Activated CD8-positive, alpha-beta T cell treated with anti-CD3 and anti-CD28 coated beads for 36 hours (primary cell): ENCODE data around the gene ZBTB26. TPM values are rescaled to one million over a fixed set of nuclear protein-coding genes. Genes with fewer than 3 reads are reported as not detected.

Experiments
- ATAC-seq: fragments of 200-7000 bp; cut with Tn5 transposase; one replicate; pipeline ENCODE4 v1.10.0; 2021; ENCODE audit warnings: mild to moderate bottlenecking, moderate library complexity
- CTCF ChIA-PET: fragments of 350-600 bp; sonication (Branson Sonifier 250); formaldehyde crosslinking; loops from one replicate; lab custom pipeline; 2021; ENCODE audit warnings: antibody characterized with exemption; lab: Charles Lee
- POLR2A ChIA-PET: fragments of 350-600 bp; sonication (Branson Sonifier 250); formaldehyde crosslinking; loops from one replicate; lab custom pipeline; 2021; ENCODE audit warnings: antibody characterized with exemption; lab: Charles Lee
- DNase-seq: peaks from one replicate; pipeline ENCODE4 v3.0.0-alpha.2; 2020
- H3K27ac Mint-ChIP-seq: one replicate; pipeline ENCODE4 v1.8.0; 2021; ENCODE audit warnings: mild to moderate bottlenecking, mixed read lengths
- H3K27me3 Mint-ChIP-seq: one replicate; pipeline ENCODE4 v1.8.0; 2021; ENCODE audit warnings: mixed read lengths
- H3K36me3 Mint-ChIP-seq: one replicate; pipeline ENCODE4 v1.8.0; 2021; ENCODE audit warnings: low read depth, mixed read lengths
- H3K4me1 Mint-ChIP-seq: one replicate; pipeline ENCODE4 v1.8.0; 2021; ENCODE audit warnings: low read depth, mixed read lengths
- H3K4me3 Mint-ChIP-seq: one replicate; pipeline ENCODE4 v1.8.0; 2021; ENCODE audit warnings: mild to moderate bottlenecking, moderate library complexity, mixed read lengths
- H3K9me3 Mint-ChIP-seq: one replicate; pipeline ENCODE4 v1.8.0; 2021; ENCODE audit warnings: mixed read lengths
- intact Hi-C: fragments of 100-400 bp; cut with micrococcal nuclease; formaldehyde crosslinking; loops from one replicate; pipeline ENCODE4 v1.10.0; 2022
- total RNA-seq, 2 experiments: library from RNA; stranded (reverse); gene quantifications; one replicate each; pipeline ENCODE4 v1.2.3, GENCODE V29; 2021
- TF ChIP-seq, protein P1 (sequence below): fragments of 200-600 bp; IDR thresholded peaks from one replicate; pipeline ENCODE4 v1.8.0; 2022; ENCODE audit warnings: antibody characterized with exemption, mild to moderate bottlenecking

Gene ZBTB26
- total RNA-seq, 2 experiments from 2014 or later = 5.3 to 6.2 TPM

DNA sequence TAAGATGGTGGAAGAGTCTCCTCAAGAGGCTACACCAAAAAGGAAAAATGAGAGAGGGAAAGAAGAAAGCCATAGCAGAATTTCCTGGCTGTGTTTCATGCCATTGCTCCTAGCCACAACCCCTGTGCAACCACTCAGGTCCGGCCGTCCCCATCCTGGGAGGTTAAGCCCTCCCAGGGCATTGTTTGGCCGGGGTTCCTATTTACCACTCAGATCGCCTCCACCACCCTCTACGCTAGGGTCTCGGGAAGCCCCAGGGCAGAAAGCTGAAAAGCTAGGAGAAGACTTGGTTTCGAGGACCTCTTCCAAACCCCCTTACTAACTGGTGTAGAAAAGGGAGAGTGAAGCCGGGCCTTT, 26.9 kb downstream of the ZBTB26 start:
- no peaks in the 10 kb centered on the region for H3K27me3 Mint-ChIP-seq
- TF ChIP-seq, protein P1, sequence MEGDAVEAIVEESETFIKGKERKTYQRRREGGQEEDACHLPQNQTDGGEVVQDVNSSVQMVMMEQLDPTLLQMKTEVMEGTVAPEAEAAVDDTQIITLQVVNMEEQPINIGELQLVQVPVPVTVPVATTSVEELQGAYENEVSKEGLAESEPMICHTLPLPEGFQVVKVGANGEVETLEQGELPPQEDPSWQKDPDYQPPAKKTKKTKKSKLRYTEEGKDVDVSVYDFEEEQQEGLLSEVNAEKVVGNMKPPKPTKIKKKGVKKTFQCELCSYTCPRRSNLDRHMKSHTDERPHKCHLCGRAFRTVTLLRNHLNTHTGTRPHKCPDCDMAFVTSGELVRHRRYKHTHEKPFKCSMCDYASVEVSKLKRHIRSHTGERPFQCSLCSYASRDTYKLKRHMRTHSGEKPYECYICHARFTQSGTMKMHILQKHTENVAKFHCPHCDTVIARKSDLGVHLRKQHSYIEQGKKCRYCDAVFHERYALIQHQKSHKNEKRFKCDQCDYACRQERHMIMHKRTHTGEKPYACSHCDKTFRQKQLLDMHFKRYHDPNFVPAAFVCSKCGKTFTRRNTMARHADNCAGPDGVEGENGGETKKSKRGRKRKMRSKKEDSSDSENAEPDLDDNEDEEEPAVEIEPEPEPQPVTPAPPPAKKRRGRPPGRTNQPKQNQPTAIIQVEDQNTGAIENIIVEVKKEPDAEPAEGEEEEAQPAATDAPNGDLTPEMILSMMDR = no peak
- peak; percentile 41 for DNase-seq
- H3K4me1 Mint-ChIP-seq = peaks cover 17% of the 10 kb centered on the region
- ChIA-PET POLR2A (interaction anchor here (0.6 to 2.3 kb wide), 10 partner anchors 8 to 640 kb away, joined by 3 to 17 read pairs (median 5); partner anchors contain the start of genes MRRF, RABGAP1, RBM18 and ZBTB6), CTCF (interaction anchor here (1.0 to 1.7 kb wide), 5 partner anchors 8 to 440 kb away, joined by 3 to 6 read pairs (median 3); partner anchors contain the start of genes RABGAP1 and ZBTB6)
- H3K27ac Mint-ChIP-seq = peak overlapping the region; percentile 95
- H3K4me3 Mint-ChIP-seq = peak overlapping the region; percentile 94
- ATAC-seq = peak; percentile 1
- H3K9me3 Mint-ChIP-seq = no peaks in the 10 kb centered on the region
- intact Hi-C loops = no loop called here
- peaks cover 13% of the 10 kb centered on the region for H3K36me3 Mint-ChIP-seq

DNA sequence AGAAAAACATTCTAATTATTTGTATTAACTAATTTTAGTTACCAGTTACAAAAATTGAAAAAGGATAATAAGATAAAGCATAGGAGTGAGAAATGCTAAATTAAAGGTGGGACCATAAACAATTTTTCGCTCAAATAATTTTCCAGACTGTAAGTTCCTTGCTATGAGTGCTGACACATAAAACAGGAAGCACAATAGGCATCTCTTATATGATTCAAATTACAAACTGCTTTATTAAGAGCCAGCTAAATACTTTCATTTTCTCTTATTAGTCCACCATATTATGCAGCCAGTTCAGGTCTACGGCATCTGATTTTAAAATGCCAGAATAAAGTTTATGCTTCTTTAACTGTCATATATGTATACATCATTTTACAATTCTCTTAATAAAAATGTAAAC, 30.5 kb downstream of the ZBTB26 start:
- intact Hi-C loops = no loop called here
- Mint-ChIP-seq H3K36me3 (peaks cover 18% of the 10 kb centered on the region), H3K4me3 (peak overlapping the region; percentile 53), H3K27me3 (no peaks in the 10 kb centered on the region), H3K27ac (peak overlapping the region; percentile 77), H3K9me3 (no peaks in the 10 kb centered on the region), H3K4me1 (peaks cover 34% of the 10 kb centered on the region)
- ChIA-PET POLR2A (interaction anchor here (0.5 kb wide), 1 partner anchor 17 kb away, joined by 3 read pairs; no protein-coding TSS in a partner anchor), CTCF (no interaction called here)
- DNase-seq (no peak), ATAC-seq (no peak)
- TF ChIP-seq, protein P1 = no peak

DNA sequence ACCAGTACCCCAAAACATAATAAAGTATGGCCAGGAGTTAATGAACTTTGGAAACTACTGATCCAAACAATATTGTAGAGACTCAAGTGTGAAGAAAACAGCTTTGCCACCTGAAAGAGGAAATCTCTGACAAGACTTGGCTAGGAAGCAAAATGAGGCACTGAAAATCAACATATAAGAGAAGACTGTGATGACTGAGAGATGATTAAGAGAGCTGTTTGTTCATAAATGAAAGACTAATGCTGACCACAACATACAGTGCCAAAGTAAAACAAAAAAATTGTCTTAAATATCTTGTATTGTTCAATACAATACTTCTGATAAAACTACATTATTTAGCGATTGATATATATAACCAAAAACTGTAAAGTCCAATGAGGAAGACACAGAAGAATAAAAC, 33.3 kb downstream of the ZBTB26 start:
- TF ChIP-seq, protein P1 = no peak
- intact Hi-C loops = no loop called here
- H3K4me1 Mint-ChIP-seq = peaks cover 31% of the 10 kb centered on the region
- H3K36me3 Mint-ChIP-seq = peaks cover 22% of the 10 kb centered on the region
- no peak for ATAC-seq
- no peaks in the 10 kb centered on the region for H3K9me3 Mint-ChIP-seq
- H3K27ac Mint-ChIP-seq = peak overlapping the region; percentile 50
- no peak overlapping the region for H3K4me3 Mint-ChIP-seq
- no peaks in the 10 kb centered on the region for H3K27me3 Mint-ChIP-seq
- no peak for DNase-seq
- ChIA-PET POLR2A (no interaction called here), CTCF (interaction anchor here (0.9 to 1.6 kb wide), 3 partner anchors 8 to 93 kb away, joined by 3 to 4 read pairs (median 3); no protein-coding TSS in a partner anchor)

DNA sequence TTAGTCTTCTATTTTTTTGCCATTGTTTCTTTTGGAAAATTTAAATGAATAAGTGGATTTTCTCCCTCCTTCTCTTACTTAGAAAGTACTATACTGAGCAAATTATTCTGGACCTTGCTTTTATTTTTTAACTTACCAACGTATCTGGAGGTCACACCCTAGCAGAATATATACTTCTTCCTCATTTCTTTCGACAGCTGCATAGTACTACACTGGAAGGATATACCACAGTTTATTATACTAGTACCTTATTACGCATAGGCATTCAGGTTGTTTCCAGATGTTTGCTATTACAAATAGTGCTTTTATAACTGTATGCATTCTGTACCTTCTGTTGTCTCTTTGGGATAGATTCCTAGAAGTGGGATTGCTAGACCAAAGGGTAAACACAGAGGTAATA, 42.8 kb downstream of the ZBTB26 start:
- POLR2A ChIA-PET = no interaction called here
- TF ChIP-seq, protein P1 = no peak
- Mint-ChIP-seq H3K27ac (no peak overlapping the region), H3K4me3 (no peak overlapping the region), H3K27me3 (no peaks in the 10 kb centered on the region), H3K9me3 (no peaks in the 10 kb centered on the region), H3K4me1 (no peaks in the 10 kb centered on the region), H3K36me3 (peaks cover 17% of the 10 kb centered on the region)
- ATAC-seq = no peak
- CTCF ChIA-PET = no interaction called here
- intact Hi-C loops = no loop called here
- DNase-seq = no peak

DNA sequence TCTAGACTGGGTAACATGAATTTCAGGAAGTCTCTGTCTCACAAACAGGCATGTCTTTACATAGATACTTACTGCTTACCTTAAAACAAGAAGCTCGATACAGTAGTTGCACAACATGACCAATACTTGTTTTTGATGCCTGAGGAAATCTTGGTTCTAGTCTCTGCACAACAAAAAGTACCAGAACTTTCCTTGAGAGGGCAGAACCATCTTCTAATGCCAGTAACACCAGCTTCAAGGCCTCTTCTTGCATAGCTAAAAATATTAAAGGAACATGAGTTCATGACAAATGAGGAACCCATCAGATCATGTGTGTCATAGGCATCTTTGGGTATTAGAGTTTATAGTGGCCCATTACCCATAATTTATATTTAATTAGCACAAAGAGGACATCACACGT, 48.2 kb downstream of the ZBTB26 start:
- intact Hi-C loops = no loop called here
- Mint-ChIP-seq H3K27ac (peak overlapping the region; percentile 18), H3K36me3 (peaks cover 15% of the 10 kb centered on the region), H3K9me3 (no peaks in the 10 kb centered on the region), H3K27me3 (no peaks in the 10 kb centered on the region), H3K4me1 (peaks cover 7% of the 10 kb centered on the region), H3K4me3 (no peak overlapping the region)
- POLR2A ChIA-PET = interaction anchor here (0.6 to 0.7 kb wide), 2 partner anchors 18 to 411 kb away, joined by 3 read pairs; no protein-coding TSS in a partner anchor
- CTCF ChIA-PET = interaction anchor here (0.9 to 1.9 kb wide), 3 partner anchors 9 to 21 kb away, joined by 3 to 5 read pairs (median 4); no protein-coding TSS in a partner anchor
- ATAC-seq (no peak), DNase-seq (no peak)
- TF ChIP-seq, protein P1 = no peak
